Measurements from ENCODE around the gene GUCY1A2. TPM values are rescaled to one million over a fixed set of nuclear protein-coding genes. Genes with fewer than 3 reads are reported as not detected.

The GUCY1A2 gene
- total and polyA plus RNA-seq, 12 donors, result 1.3 to 26.3 (median 12.0) TPM

- H3K27me3 ChIP-seq, result no peaks in the 10 kb centered on the region
- no peak for DNase-seq
- intact Hi-C loops (cut with DNase I), result no loop called here
- no peak overlapping the region for H3K4me3 ChIP-seq
- TF ChIP-seq POLR2A (IDR thresholded peaks at IDR 0.05) (no peak), CTCF (IDR thresholded peaks at IDR 0.05) (no peak)
- no peak overlapping the region for H3K27ac ChIP-seq
- no peaks in the 10 kb centered on the region for H3K4me1 ChIP-seq (replicated peaks in 1 of 2)
- no peaks in the 10 kb centered on the region for H3K36me3 ChIP-seq (replicated peaks in 1 of 2)
- WGBS, 4 donors, result 54 to 64% (median 59%) methylated on average over 2 of the region's 2 CpGs
- no peaks in the 10 kb centered on the region for H3K9me3 ChIP-seq (replicated peaks in 1 of 3)
These were observed 22.3 kb upstream of the GUCY1A2 start for GRCh38 chr11:107040433-107041087.

GRCh38 chr11:107025673-107026072 lies 7.4 kb upstream of the GUCY1A2 start:
- Histone ChIP-seq H3K4me3 (no peak overlapping the region), H3K4me1 (replicated peaks in 1 of 2) (no peaks in the 10 kb centered on the region), H3K36me3 (replicated peaks in 1 of 2) (no peaks in the 10 kb centered on the region), H3K9me3 (replicated peaks in 1 of 3) (no peaks in the 10 kb centered on the region), H3K27ac (no peak overlapping the region), H3K27me3 (no peaks in the 10 kb centered on the region)
- TF ChIP-seq POLR2A (IDR thresholded peaks at IDR 0.05) (no peak), CTCF (IDR thresholded peaks at IDR 0.05) (no peak)
- intact Hi-C loops (cut with DNase I), result no loop called here
- DNase-seq, result no peak

GRCh38 chr11:107020594-107020993 lies 2.3 kb upstream of the GUCY1A2 start:
- intact Hi-C loops (cut with DNase I), result no loop called here
- no peak for DNase-seq
- no peak overlapping the region for H3K4me3 ChIP-seq
- WGBS, 4 donors, result 88 to 94% (median 90%) methylated on average over 2 of the region's 2 CpGs
- no peaks in the 10 kb centered on the region for H3K36me3 ChIP-seq (replicated peaks in 1 of 2)
- peaks cover 7% of the 10 kb centered on the region in 2 donors for H3K4me1 ChIP-seq (replicated peaks in 1 of 2)
- H3K27me3 ChIP-seq, result no peaks in the 10 kb centered on the region
- TF ChIP-seq CTCF (IDR thresholded peaks at IDR 0.05), result no peak
- no peak for TF ChIP-seq POLR2A (IDR thresholded peaks at IDR 0.05)
- no peaks in the 10 kb centered on the region for H3K9me3 ChIP-seq (replicated peaks in 1 of 3)
- no peak overlapping the region for H3K27ac ChIP-seq

- Histone ChIP-seq H3K9me3 (replicated peaks in 1 of 3) (no peaks in the 10 kb centered on the region), H3K4me1 (replicated peaks in 1 of 2) (peaks cover 7% of the 10 kb centered on the region in 2 donors), H3K27me3 (no peaks in the 10 kb centered on the region), H3K27ac (peak overlapping the region in 2 of 5 donors; percentile 23 to 83), H3K4me3 (peak overlapping the region in 2 of 4 donors; percentile 24 to 71), H3K36me3 (replicated peaks in 1 of 2) (no peaks in the 10 kb centered on the region)
- TF ChIP-seq POLR2A (IDR thresholded peaks at IDR 0.05), result no peak
- no peak for TF ChIP-seq CTCF (IDR thresholded peaks at IDR 0.05)
- intact Hi-C loops (cut with DNase I), result loop anchor here in 1 of 2 donors (10.0 kb wide), 1 partner anchor 304 kb away; no protein-coding TSS in a partner anchor
- DNase-seq, result peak; percentile 52 to 79 (median 66)
- 1 to 4% (median 2%) methylated on average over 27 to 36 of the region's 36 CpGs for WGBS, 4 donors
These were observed 722 bp upstream of the GUCY1A2 start for GRCh38 chr11:107018902-107019493.
